Measurements from ENCODE around the gene TSPEAR. TPM values are rescaled to one million over a fixed set of nuclear protein-coding genes. Genes with fewer than 3 reads are reported as not detected.

The TSPEAR gene
- total RNA-seq, 2 experiments from 2014 or later = not detected

GRCh38 chr21:44749759-44750674, 38.6 kb upstream of the TSPEAR start:
- Mint-ChIP-seq H3K27ac (no peak overlapping the region), H3K9me3 (no peaks in the 10 kb centered on the region), H3K36me3 (ENCODE audit: low read depth) (no peaks in the 10 kb centered on the region), H3K4me3 (no peak overlapping the region), H3K4me1 (ENCODE audit: low read depth) (no peaks in the 10 kb centered on the region), H3K27me3 (peaks cover 8% of the 10 kb centered on the region)
- ChIA-PET CTCF (interaction anchor here (1.1 to 1.2 kb wide), 3 partner anchors 15 to 239 kb away, joined by 3 to 4 read pairs (median 3); no protein-coding TSS in a partner anchor), POLR2A (no interaction called here)
- ATAC-seq = no peak
- TF ChIP-seq, protein P1, sequence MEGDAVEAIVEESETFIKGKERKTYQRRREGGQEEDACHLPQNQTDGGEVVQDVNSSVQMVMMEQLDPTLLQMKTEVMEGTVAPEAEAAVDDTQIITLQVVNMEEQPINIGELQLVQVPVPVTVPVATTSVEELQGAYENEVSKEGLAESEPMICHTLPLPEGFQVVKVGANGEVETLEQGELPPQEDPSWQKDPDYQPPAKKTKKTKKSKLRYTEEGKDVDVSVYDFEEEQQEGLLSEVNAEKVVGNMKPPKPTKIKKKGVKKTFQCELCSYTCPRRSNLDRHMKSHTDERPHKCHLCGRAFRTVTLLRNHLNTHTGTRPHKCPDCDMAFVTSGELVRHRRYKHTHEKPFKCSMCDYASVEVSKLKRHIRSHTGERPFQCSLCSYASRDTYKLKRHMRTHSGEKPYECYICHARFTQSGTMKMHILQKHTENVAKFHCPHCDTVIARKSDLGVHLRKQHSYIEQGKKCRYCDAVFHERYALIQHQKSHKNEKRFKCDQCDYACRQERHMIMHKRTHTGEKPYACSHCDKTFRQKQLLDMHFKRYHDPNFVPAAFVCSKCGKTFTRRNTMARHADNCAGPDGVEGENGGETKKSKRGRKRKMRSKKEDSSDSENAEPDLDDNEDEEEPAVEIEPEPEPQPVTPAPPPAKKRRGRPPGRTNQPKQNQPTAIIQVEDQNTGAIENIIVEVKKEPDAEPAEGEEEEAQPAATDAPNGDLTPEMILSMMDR (IDR thresholded peaks at IDR 0.05) = no peak
- no peak for DNase-seq
- intact Hi-C loops (cut with micrococcal nuclease) = loop anchor here (10.0 kb wide), 1 partner anchor 235 kb away; no protein-coding TSS in a partner anchor

DNA sequence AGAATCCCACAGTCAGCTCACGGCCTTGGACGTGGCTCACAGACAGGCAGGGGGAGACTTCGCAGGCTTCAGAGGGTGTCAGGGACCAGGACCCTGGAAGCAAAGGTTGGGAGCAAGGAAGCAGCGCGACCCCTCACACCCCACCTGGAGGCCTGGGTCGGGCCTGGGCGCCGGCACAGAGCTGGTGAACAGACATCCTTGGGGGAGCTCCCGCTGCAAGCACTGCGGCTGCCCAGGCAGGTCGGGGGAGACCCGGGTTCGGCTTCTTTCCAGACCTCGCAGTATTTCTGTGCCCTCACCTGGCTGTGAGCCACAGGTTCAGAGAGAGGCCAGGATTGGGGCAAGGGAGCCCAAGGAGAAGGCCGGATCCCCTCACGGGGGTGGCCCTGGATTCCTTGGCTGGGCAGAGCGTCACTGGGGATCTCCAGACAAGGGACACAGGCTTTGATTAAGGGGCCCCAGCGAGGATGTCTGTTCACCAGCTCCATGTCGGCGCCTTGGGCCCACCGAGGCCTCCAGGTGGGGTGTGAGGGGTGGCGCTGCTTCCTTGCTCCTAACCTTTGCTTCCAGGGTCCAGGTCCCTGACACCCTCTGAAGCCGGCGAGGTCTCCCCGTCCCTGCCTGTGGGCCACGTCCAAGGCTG, 37.9 kb upstream of the TSPEAR start:
- intact Hi-C loops (cut with micrococcal nuclease) = loop anchor here (10.0 kb wide), 1 partner anchor 234 kb away; no protein-coding TSS in a partner anchor
- ATAC-seq (no peak), DNase-seq (no peak)
- TF ChIP-seq, protein P1 (IDR thresholded peaks at IDR 0.05) = no peak
- ChIA-PET POLR2A (no interaction called here), CTCF (interaction anchor here (1.2 kb wide), 1 partner anchor 16 kb away, joined by 3 read pairs; no protein-coding TSS in a partner anchor)
- H3K27ac Mint-ChIP-seq = no peak overlapping the region
- H3K9me3 Mint-ChIP-seq = no peaks in the 10 kb centered on the region
- H3K36me3 Mint-ChIP-seq (ENCODE audit: low read depth) = no peaks in the 10 kb centered on the region
- peaks cover 8% of the 10 kb centered on the region for H3K27me3 Mint-ChIP-seq
- no peak overlapping the region for H3K4me3 Mint-ChIP-seq
- no peaks in the 10 kb centered on the region for H3K4me1 Mint-ChIP-seq (ENCODE audit: low read depth)

- ChIA-PET CTCF (interaction anchor here (1.2 kb wide), 1 partner anchor 16 kb away, joined by 3 read pairs; no protein-coding TSS in a partner anchor), POLR2A (no interaction called here)
- no peaks in the 10 kb centered on the region for H3K9me3 Mint-ChIP-seq
- DNase-seq = no peak
- no peak overlapping the region for H3K27ac Mint-ChIP-seq
- H3K4me1 Mint-ChIP-seq (ENCODE audit: low read depth) = no peaks in the 10 kb centered on the region
- TF ChIP-seq, protein P1 (IDR thresholded peaks at IDR 0.05) = no peak
- ATAC-seq = no peak
- no peaks in the 10 kb centered on the region for H3K36me3 Mint-ChIP-seq (ENCODE audit: low read depth)
- H3K27me3 Mint-ChIP-seq = peaks cover 8% of the 10 kb centered on the region
- no peak overlapping the region for H3K4me3 Mint-ChIP-seq
- intact Hi-C loops (cut with micrococcal nuclease) = loop anchor here (10.0 kb wide), 1 partner anchor 234 kb away; no protein-coding TSS in a partner anchor
Measured at GRCh38 chr21:44748621-44749020, 37.2 kb upstream of the TSPEAR start.

- intact Hi-C loops (cut with micrococcal nuclease) = loop anchor here (10.0 kb wide), 1 partner anchor 228 kb away; no protein-coding TSS in a partner anchor
- no peaks in the 10 kb centered on the region for H3K27me3 Mint-ChIP-seq
- ATAC-seq (no peak), DNase-seq (no peak)
- no peak overlapping the region for H3K27ac Mint-ChIP-seq
- peaks cover 4% of the 10 kb centered on the region for H3K4me1 Mint-ChIP-seq (ENCODE audit: low read depth)
- ChIA-PET CTCF (interaction anchor here (0.7 to 2.9 kb wide), 26 partner anchors 9 to 241 kb away, joined by 3 to 31 read pairs (median 4); partner anchors contain the start of genes KRTAP10-11 and TSPEAR), POLR2A (interaction anchor here (0.6 kb wide), 1 partner anchor 153 kb away, joined by 3 read pairs; no protein-coding TSS in a partner anchor)
- H3K4me3 Mint-ChIP-seq = no peak overlapping the region
- H3K9me3 Mint-ChIP-seq = peaks cover 4% of the 10 kb centered on the region
- no peaks in the 10 kb centered on the region for H3K36me3 Mint-ChIP-seq (ENCODE audit: low read depth)
- TF ChIP-seq, protein P1 (IDR thresholded peaks at IDR 0.05) = peak; percentile 48
Measured at GRCh38 chr21:44742418-44743153, 31.2 kb upstream of the TSPEAR start.
